Large intestine (tissue), 3 donors: ENCODE data around the gene RFNG. TPM values are rescaled to one million over a fixed set of nuclear protein-coding genes. Genes with fewer than 3 reads are reported as not detected.

Experiments used
- DNase-seq, 2 donors: peaks; one replicate each; pipeline versions ENCODE4 v3.0.0 to v3.0.0-alpha.2; 2013
- H3K27ac ChIP-seq: one replicate; pipeline ENCODE4 v1.5.1; 2013; ENCODE audit warnings: low read length
- H3K27me3 ChIP-seq: 2 replicates; pipeline ENCODE4 v1.6.1; 2013; ENCODE audit warnings: low read length; ENCODE audit not compliant: control insufficient read depth, insufficient read depth
- H3K36me3 ChIP-seq: 2 replicates; pipeline ENCODE4 v1.6.1; 2013; ENCODE audit warnings: low read length; ENCODE audit not compliant: control insufficient read depth, insufficient read depth
- H3K4me1 ChIP-seq: one replicate; pipeline ENCODE4 v1.6.1; 2013; ENCODE audit warnings: low read length; ENCODE audit not compliant: control insufficient read depth, insufficient read depth
- H3K4me3 ChIP-seq: one replicate; pipeline ENCODE4 v1.5.1; 2013; ENCODE audit warnings: low read length
- H3K9me3 ChIP-seq: one replicate; pipeline ENCODE4 v1.6.1; 2013; ENCODE audit warnings: mild to moderate bottlenecking, low read depth, low read length, moderate library complexity; ENCODE audit not compliant: control insufficient read depth
- WGBS: methylation state at CpG from one replicate; pipeline ENCODE4 v1.1.5; 2013; ENCODE audit warnings: low lambda C conversion rate; ENCODE audit not compliant: insufficient coverage; 5-methylcytosine and 5-hydroxymethylcytosine counted together
- polyA plus RNA-seq: library from polyadenylated mRNA; unstranded; fragments of 120-200 nt; gene quantifications from one replicate; pipeline ENCODE4 v1.2.1, GENCODE V29; 2013

RFNG gene
- polyA plus RNA-seq, 1 donor, result 42.1 TPM

- Histone ChIP-seq H3K36me3 (peaks cover 89% of the 10 kb centered on the region), H3K4me3 (no peak overlapping the region), H3K27me3 (no peaks in the 10 kb centered on the region), H3K27ac (no peak overlapping the region), H3K4me1 (no peaks in the 10 kb centered on the region), H3K9me3 (peaks cover 4% of the 10 kb centered on the region)
- WGBS, result 87% methylated on average over 4 of the region's 55 CpGs
- no peak for DNase-seq
Observed at GRCh38 chr17:82083533-82084359, 32.1 kb upstream of the RFNG start.

DNA sequence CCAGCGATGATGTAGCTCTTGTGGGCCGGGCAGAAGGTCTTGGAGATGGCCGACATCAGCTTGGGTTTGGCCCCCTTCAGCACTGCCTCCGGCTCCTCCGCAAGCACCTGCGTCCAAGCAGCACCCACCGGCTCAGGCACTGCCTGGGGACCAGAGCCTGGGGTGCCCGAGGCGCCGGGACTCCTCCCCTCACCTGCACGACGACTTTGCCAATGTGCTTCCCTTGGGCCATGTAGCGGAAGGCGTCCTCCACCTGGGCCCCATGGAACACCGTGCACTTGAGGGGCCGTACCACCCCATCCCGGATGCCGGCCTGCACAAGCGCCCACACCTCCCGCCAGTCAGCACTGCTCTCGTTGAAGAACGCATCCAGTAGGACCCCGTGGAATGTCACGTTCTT lies 31.4 kb upstream of the RFNG start:
- Histone ChIP-seq H3K4me1 (no peaks in the 10 kb centered on the region), H3K27me3 (no peaks in the 10 kb centered on the region), H3K36me3 (peaks cover 82% of the 10 kb centered on the region), H3K27ac (no peak overlapping the region), H3K9me3 (peaks cover 4% of the 10 kb centered on the region), H3K4me3 (no peak overlapping the region)
- no peak for DNase-seq
- no CpG with 5 or more reads among the region's 24 CpGs for WGBS

DNA sequence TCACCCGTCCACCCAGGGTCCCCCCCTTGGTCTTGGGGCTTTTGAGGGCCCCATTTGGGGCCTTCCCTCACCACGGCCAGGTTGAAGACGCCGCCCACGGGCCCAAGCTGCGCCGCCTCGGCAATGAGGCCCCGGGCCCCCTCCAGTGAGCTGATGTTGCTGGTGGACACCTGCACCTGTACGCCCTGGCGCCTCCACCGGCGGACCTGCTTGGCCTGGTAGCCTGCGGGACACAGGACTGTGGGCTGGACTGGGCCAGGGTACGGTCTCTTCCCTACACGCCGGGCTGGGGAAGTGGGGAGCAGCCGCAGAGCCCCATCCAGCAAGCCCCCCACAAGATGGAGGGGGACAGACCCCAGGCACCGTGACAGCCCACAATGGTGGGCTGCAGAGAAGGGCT lies 30.8 kb upstream of the RFNG start:
- H3K9me3 ChIP-seq, result peaks cover 4% of the 10 kb centered on the region
- peaks cover 78% of the 10 kb centered on the region for H3K36me3 ChIP-seq
- no peak overlapping the region for H3K4me3 ChIP-seq
- WGBS, result no CpG with 5 or more reads among the region's 19 CpGs
- no peak for DNase-seq
- no peak overlapping the region for H3K27ac ChIP-seq
- H3K4me1 ChIP-seq, result peaks cover 3% of the 10 kb centered on the region
- no peaks in the 10 kb centered on the region for H3K27me3 ChIP-seq

DNA sequence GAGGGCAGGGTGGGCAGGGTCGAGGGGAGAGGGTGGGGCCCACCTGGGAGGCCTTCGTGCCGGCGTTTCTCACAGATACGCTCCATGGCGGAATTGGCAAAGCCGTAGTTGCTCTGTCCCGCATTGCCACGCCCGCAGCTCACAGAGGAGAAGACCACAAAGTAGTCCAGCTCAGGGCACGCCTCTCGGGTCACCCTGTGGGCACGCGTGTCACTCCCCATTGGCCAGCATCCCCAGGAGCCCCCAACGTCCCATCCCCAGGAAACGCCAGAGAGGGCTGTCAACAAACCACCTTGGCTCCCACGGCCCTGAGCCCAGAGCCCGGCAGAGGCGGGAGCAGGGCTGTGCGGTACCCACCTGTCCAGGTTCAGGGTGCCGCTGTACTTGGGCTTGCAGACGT lies 30.4 kb upstream of the RFNG start:
- WGBS, result no CpG with 5 or more reads among the region's 22 CpGs
- no peak overlapping the region for H3K4me3 ChIP-seq
- H3K9me3 ChIP-seq, result peaks cover 4% of the 10 kb centered on the region
- H3K4me1 ChIP-seq, result peaks cover 3% of the 10 kb centered on the region
- DNase-seq, result no peak
- no peak overlapping the region for H3K27ac ChIP-seq
- H3K27me3 ChIP-seq, result no peaks in the 10 kb centered on the region
- H3K36me3 ChIP-seq, result peaks cover 73% of the 10 kb centered on the region

DNA sequence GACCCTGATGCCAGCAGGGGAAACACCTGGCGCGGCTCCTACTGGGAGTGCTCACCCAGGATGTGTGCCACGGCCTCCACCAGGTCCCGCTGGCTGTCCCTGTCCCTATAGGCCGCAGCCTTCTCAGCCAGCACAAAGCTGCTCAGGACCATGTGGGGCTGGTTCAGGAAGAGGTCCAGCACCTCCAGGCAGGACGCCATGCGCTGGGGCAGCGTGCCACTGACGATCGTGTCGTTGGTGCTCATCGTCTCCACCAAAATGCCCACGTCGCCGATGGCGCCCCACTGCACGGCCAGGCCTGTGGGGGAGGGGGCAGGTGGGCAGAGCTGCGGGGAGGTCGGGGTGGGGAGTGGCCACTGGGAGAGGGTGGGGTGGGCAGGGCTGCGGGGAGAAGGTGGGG lies 29.9 kb upstream of the RFNG start:
- Histone ChIP-seq H3K27me3 (no peaks in the 10 kb centered on the region), H3K4me1 (peaks cover 3% of the 10 kb centered on the region), H3K9me3 (peaks cover 4% of the 10 kb centered on the region), H3K4me3 (no peak overlapping the region), H3K36me3 (peaks cover 69% of the 10 kb centered on the region), H3K27ac (no peak overlapping the region)
- WGBS, result no CpG with 5 or more reads among the region's 20 CpGs
- no peak for DNase-seq

GRCh38 chr17:82080789-82081464 lies 29.3 kb upstream of the RFNG start:
- peaks cover 63% of the 10 kb centered on the region for H3K36me3 ChIP-seq
- no peak overlapping the region for H3K27ac ChIP-seq
- peaks cover 3% of the 10 kb centered on the region for H3K4me1 ChIP-seq
- no peak for DNase-seq
- H3K4me3 ChIP-seq, result no peak overlapping the region
- no peaks in the 10 kb centered on the region for H3K27me3 ChIP-seq
- no CpG with 5 or more reads among the region's 44 CpGs for WGBS
- H3K9me3 ChIP-seq, result peaks cover 4% of the 10 kb centered on the region

- Histone ChIP-seq H3K4me3 (no peak overlapping the region), H3K36me3 (peaks cover 56% of the 10 kb centered on the region), H3K27ac (no peak overlapping the region), H3K9me3 (peaks cover 4% of the 10 kb centered on the region), H3K27me3 (no peaks in the 10 kb centered on the region), H3K4me1 (peaks cover 3% of the 10 kb centered on the region)
- WGBS, result no CpG with 5 or more reads among the region's 36 CpGs
- DNase-seq, result no peak
Observed at GRCh38 chr17:82080048-82080788, 28.6 kb upstream of the RFNG start.

- H3K4me3 ChIP-seq, result no peak overlapping the region
- H3K27me3 ChIP-seq, result no peaks in the 10 kb centered on the region
- H3K9me3 ChIP-seq, result peaks cover 4% of the 10 kb centered on the region
- H3K4me1 ChIP-seq, result peaks cover 3% of the 10 kb centered on the region
- DNase-seq, result no peak
- no CpG with 5 or more reads among the region's 47 CpGs for whole genome bisulfite sequencing
- peaks cover 46% of the 10 kb centered on the region for H3K36me3 ChIP-seq
- H3K27ac ChIP-seq, result no peak overlapping the region
Observed at GRCh38 chr17:82079001-82079677, 27.5 kb upstream of the RFNG start.

- H3K4me3 ChIP-seq, result no peak overlapping the region
- peaks cover 3% of the 10 kb centered on the region for H3K4me1 ChIP-seq
- H3K9me3 ChIP-seq, result peaks cover 4% of the 10 kb centered on the region
- peaks cover 40% of the 10 kb centered on the region for H3K36me3 ChIP-seq
- no peak overlapping the region for H3K27ac ChIP-seq
- WGBS, result no CpG with 5 or more reads among the region's 18 CpGs
- DNase-seq, result no peak
- no peaks in the 10 kb centered on the region for H3K27me3 ChIP-seq
Observed at GRCh38 chr17:82078433-82078832, 26.8 kb upstream of the RFNG start.
